ENCODE data around the gene TSR1. TPM values are rescaled to one million over a fixed set of nuclear protein-coding genes. Genes with fewer than 3 reads are reported as not detected.

TSR1 gene
- total RNA-seq, 4 donors from 2014 or later = 16.8 to 56.4 (median 29.3) TPM

DNA sequence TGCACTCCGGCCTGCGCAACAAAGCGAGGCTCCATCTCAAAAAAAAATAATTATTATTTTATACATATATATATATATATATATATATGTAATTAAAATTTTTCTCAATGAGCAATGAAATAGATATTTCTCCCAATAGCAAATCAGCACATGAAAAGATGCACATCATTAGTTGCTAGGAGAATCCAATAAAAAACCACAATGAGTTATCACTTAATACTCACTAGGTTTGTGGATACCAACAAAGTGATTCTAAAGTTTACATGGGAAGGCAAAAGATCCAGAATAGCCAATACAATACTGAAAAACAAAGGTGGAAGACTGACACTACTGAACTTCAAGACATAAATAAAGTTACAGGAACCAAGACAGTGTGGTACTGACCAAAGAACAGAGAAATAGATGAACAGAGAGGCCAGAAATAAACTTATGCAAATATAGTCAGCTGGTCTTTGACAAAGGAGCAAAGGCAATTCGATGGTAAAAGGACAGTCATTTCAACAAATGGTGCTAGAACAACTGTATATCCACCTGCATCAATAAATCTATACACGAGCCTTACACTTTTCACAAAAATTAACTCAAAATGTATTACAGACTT lies 46.3 kb downstream of the TSR1 start:
- Histone ChIP-seq H3K4me3 (replicated peaks in 1 of 3) (no peak overlapping the region), H3K27me3 (no peaks in the 10 kb centered on the region), H3K27ac (no peak overlapping the region), H3K9me3 (no peaks in the 10 kb centered on the region), H3K36me3 (peaks cover 19 to 20% of the 10 kb centered on the region in 2 donors), H3K4me1 (no peaks in the 10 kb centered on the region)
- intact Hi-C loops (cut with DNase I) = no loop called here
- TF ChIP-seq POLR2A (IDR thresholded peaks at IDR 0.05) = no peak
- TF ChIP-seq, protein P1, sequence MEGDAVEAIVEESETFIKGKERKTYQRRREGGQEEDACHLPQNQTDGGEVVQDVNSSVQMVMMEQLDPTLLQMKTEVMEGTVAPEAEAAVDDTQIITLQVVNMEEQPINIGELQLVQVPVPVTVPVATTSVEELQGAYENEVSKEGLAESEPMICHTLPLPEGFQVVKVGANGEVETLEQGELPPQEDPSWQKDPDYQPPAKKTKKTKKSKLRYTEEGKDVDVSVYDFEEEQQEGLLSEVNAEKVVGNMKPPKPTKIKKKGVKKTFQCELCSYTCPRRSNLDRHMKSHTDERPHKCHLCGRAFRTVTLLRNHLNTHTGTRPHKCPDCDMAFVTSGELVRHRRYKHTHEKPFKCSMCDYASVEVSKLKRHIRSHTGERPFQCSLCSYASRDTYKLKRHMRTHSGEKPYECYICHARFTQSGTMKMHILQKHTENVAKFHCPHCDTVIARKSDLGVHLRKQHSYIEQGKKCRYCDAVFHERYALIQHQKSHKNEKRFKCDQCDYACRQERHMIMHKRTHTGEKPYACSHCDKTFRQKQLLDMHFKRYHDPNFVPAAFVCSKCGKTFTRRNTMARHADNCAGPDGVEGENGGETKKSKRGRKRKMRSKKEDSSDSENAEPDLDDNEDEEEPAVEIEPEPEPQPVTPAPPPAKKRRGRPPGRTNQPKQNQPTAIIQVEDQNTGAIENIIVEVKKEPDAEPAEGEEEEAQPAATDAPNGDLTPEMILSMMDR (IDR thresholded peaks at IDR 0.05) = no peak
- DNase-seq = no peak
- WGBS, 2 donors = 85 to 96% methylated on average over 5 of the region's 5 CpGs

DNA sequence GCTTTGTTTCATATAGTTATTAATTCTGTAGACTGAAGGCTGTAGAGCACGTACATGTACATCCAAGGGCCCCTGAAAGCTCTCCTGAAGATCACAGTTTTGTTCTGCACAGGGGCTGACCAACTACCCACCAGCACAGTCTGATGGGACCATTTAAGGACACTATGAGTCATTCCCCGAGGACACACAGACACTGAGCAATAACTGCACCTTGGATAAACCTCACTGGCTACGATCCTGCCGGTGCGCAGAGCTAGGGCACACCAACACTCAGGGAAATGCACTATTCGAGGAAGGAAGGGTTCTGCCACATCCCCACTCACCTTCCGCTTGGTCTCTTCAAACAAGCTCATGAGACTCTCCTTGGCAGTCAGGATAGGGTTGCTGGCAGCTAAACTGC lies 53.0 kb downstream of the TSR1 start:
- Histone ChIP-seq H3K4me3 (replicated peaks in 1 of 3) (no peak overlapping the region), H3K27me3 (no peaks in the 10 kb centered on the region), H3K4me1 (peaks cover 8 to 9% of the 10 kb centered on the region in 2 donors), H3K36me3 (peaks cover 11 to 23% of the 10 kb centered on the region in 2 donors), H3K9me3 (no peaks in the 10 kb centered on the region), H3K27ac (no peak overlapping the region)
- DNase-seq = no peak
- intact Hi-C loops (cut with DNase I) = loop anchor here (5.0 kb wide), 1 partner anchor 226 kb away; the partner anchor contains the start of gene HIC1
- 93 to 95% methylated on average over 7 of the region's 7 CpGs for WGBS, 2 donors
- TF ChIP-seq, protein P1 (IDR thresholded peaks at IDR 0.05) = no peak
- TF ChIP-seq POLR2A (IDR thresholded peaks at IDR 0.05) = no peak

DNA sequence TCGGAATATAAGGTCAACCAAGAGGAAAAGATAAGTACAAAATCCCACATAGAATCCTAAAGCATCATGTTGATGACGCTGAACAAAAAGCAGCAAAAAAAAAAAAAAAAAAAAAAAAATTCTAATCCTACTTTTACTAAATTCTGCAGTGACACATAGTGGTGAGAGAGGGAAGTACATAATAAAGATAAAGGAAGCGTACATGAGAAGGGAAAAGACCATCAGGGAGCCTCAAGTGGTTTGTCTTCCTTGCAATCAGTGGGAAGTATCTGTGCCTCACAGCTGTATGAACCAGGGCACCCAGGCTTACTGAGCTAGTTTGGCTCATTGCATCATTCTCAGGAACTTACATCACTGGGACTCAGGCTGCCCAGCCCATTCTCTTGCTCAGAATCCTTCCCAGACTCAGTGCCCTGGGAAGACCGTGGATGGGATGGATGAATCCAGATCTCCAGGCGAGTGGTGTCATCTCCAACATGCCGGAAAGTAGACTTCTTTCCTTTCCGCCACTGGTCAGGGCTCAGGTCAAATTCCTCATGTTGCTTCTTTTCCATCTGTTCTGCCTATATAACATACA lies 53.9 kb downstream of the TSR1 start:
- TF ChIP-seq, protein P1 (IDR thresholded peaks at IDR 0.05) = peak; percentile 25 to 87 (median 52)
- TF ChIP-seq POLR2A (IDR thresholded peaks at IDR 0.05) = no peak
- Histone ChIP-seq H3K4me1 (peaks cover 16% of the 10 kb centered on the region in 2 donors), H3K9me3 (no peaks in the 10 kb centered on the region), H3K4me3 (replicated peaks in 1 of 3) (no peak overlapping the region), H3K27me3 (no peaks in the 10 kb centered on the region), H3K36me3 (peaks cover 11 to 21% of the 10 kb centered on the region in 2 donors), H3K27ac (no peak overlapping the region)
- 62 to 64% methylated on average over 6 to 7 of the region's 7 CpGs for WGBS, 2 donors
- intact Hi-C loops (cut with DNase I) = loop anchor here (5.0 kb wide), 1 partner anchor 225 kb away; the partner anchor contains the start of gene HIC1
- no peak for DNase-seq

DNA sequence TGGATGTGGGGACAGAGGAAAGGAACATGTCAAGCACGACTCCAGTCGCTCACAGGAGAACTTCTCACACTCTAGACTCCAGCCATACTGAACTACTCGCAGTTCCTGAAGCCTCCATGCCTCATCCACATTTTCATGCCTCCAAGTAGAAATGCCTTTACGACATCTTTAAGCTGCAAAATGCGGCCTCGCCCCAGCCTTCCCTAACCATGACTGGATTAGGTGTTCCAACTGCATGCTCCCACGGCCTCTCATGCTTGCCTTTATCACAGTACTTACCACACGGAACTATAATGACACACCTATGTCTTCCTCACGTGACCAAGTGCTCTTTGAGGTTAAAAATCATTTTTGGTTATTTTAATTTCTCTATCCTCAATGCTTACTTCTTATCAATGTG lies 56.5 kb downstream of the TSR1 start:
- peaks cover 18 to 21% of the 10 kb centered on the region in 2 donors for H3K4me1 ChIP-seq
- no peaks in the 10 kb centered on the region for H3K9me3 ChIP-seq
- TF ChIP-seq POLR2A (IDR thresholded peaks at IDR 0.05) = no peak
- TF ChIP-seq, protein P1 (IDR thresholded peaks at IDR 0.05) = no peak
- 86 to 87% methylated on average over 9 of the region's 9 CpGs for WGBS, 2 donors
- H3K4me3 ChIP-seq (replicated peaks in 1 of 3) = no peak overlapping the region
- peaks cover 10 to 21% of the 10 kb centered on the region in 2 donors for H3K36me3 ChIP-seq
- intact Hi-C loops (cut with DNase I) = loop anchor here (5.0 kb wide), 1 partner anchor 222 kb away; the partner anchor contains the start of gene HIC1
- H3K27ac ChIP-seq = peak overlapping the region in 1 of 3 donors; percentile 41
- no peak for DNase-seq
- H3K27me3 ChIP-seq = no peaks in the 10 kb centered on the region

All from thyroid gland (tissue), 4 donors.